HEK293T (cell line): ENCODE results near the gene CYSLTR2.

ENCODE experiments used
- ELF4 ChIP-seq: fragments of 450-650 bp; IDR thresholded peaks from 2 replicates; pipeline ENCODE4 v1.6.1; 2017; ENCODE audit warnings: antibody characterized with exemption
- FOXM1 ChIP-seq: fragments of 450-650 bp; IDR thresholded peaks from 2 replicates; pipeline ENCODE4 v1.6.1; 2017; ENCODE audit warnings: mild to moderate bottlenecking, borderline replicate concordance
- SP1 ChIP-seq: fragments of 450-650 bp; IDR thresholded peaks from 2 replicates; pipeline ENCODE4 v1.6.1; 2017
- TARDBP ChIP-seq: fragments of 450-650 bp; IDR thresholded peaks from 2 replicates; pipeline ENCODE4 v1.6.1; 2016

GRCh38 chr13:48749699-48750473, 96.2 kb downstream of the CYSLTR2 start:
- no peak for TF ChIP-seq FOXM1
- no peak for TF ChIP-seq SP1
- no peak for TF ChIP-seq TARDBP
- TF ChIP-seq ELF4 = no peak
